NK-92 (cell line): ENCODE measurements around the gene HOXD9.

Experiments used
- DNase-seq: peaks from one replicate; lab custom pipeline; 2025; ENCODE audit not compliant: unreplicated experiment; lab: John Stamatoyannopoulos, UW

HOXD9 gene

GRCh38 chr2:176122683-176123410 is at the start of gene HOXD9:
Gene HOXD9, plus strand, starts transcription at chr2:176122719. Its CDS starts 50 bp downstream, at chr2:176122769.
- DNase-seq = no peak

- DNase-seq = no peak
Observed at GRCh38 chr2:176072951-176073904, 49.3 kb upstream of the HOXD9 start.

DNA sequence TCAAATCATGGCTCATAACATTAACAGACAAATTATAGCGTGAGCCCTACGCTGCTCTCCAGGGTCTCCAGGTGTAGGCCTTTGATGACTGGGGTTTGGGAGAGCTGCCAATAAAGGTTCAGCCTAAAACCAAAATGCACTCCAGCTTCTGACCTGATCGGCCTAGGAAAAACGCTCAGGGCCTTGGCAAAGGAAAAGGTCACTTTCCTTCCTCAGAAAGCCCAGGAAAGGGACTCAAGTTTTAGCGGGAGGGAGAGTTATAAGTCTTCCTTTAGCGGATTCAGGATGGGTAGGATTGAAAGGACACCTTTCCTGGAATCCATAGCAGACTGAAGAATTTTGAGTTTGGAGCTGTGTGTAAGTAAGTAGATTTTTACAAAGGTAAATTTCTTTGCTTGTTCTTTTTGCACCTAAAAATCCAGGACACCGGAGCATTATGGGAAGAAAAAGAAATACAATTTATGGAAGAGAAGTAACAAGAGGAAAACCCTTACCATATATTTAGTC is 47.5 kb upstream of the HOXD9 start:
- no peak for DNase-seq

DNA sequence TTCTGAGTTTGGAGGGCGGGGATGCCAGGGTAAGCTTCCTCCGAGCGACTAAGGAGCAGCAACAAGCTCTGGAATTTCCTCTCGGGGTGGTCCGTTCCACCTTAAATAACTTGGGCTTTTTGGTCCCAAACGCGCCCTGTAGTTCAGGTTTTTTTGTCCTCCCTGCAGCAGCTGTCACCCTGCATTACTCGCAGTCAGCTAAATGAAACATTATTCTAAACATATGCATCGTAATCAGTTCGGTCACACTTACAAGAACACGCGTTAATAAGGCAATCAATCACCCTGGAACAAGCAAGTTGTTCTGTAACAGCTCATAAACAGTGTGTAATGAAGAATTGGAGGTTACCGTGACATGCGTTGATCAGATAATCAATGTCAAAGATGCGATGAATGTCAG is 47.0 kb upstream of the HOXD9 start:
- DNase-seq = no peak

GRCh38 chr2:176076063-176076462 is 46.5 kb upstream of the HOXD9 start:
- DNase-seq = no peak

DNA sequence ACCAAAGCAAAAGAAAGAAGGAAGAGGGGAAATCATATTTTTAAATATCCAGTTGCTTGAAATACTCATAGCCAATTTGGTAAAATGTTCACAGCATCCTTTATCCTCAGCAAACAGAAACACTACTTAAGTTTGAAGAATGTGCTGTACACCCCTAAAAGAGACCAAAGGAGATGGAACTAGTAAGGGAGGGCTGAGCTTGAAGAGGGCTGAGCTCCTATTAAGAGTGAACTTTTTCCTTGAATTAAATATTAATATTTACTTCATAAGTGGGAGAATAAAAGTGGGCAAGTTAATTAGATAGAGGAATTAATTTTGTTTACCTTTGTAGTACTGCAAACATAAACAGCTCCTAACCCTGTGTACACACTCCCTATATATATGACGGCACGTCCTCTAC is 45.7 kb upstream of the HOXD9 start:
- no peak for DNase-seq

GRCh38 chr2:176078541-176079284 is 43.8 kb upstream of the HOXD9 start:
- DNase-seq = no peak

- no peak for DNase-seq
Observed at GRCh38 chr2:176079285-176079830, 43.2 kb upstream of the HOXD9 start.

DNA sequence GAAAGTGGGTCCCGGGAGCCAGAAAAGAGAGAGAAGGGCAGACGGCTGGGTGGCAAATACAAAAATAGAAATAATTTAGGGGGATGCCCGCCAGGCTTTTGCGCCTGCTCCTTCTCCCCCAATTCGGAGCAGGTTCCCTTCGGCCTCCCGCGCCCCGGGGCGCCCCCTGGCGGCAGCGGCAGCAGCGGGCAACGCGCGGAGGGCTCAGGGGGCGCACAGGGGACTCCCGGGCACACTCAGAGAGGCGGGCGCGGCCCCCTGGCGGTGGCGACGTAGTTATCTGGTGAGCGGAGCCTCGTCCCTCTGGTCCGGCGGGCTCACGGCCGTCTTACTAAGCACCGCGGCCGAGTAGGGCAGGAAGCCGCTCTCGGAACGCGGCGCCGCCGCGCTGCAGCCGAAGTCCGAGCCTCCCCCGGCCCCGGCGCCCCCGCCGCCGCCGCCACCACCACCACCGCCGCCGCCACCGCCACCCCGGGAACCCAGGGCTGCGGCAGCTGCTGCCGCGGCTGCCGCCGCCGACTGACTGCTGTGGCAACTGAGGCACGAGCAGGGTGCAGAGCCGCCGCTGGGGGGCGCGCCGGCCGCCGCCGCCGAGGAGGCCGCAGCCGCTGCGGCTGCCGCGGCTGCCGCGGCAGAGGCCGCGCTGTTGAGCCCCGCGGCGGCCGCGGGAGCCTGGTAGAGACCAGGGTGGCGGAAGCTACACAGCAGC is 42.5 kb upstream of the HOXD9 start:
- DNase-seq = no peak

DNA sequence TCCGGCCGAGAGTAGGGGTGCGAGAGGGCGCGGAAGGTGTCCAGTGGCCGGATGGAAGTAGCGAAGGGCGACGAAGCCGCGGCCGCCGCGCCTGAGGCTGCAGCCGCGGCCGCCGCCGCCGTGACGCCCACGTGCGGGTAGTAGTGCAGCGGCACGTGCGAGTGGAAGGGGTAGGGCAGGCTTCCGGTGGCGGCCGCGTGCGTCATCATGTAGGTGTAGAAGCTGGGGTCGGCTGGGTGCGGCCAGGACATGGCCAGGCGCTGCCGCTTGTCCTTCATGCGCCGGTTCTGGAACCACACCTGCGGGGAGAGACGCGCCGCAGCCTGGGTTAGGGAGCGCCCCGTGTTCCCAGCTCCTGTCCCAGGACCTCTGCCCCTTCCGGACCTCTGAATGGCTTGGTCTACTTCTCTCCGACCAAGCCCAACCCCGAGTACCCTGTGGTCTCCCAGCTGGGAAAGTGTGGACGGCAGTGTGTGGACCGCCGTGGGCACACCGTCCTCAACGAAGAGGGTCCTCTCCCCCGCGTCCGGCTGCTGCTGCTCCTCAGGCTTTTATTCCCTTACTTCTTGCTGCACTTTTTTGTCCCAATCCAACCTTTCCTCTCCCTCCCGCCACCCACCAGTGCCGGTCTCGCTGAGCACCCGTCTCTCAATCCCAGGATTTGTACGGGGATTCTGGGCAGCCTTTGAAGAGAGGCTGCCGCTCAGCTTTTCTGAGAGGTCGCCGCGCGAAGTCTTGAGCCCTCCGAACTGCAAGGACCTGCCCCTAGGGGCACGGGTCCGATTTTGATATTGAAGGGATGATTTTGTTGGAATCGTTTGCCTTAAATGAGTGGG is 41.8 kb upstream of the HOXD9 start:
- no peak for DNase-seq

DNA sequence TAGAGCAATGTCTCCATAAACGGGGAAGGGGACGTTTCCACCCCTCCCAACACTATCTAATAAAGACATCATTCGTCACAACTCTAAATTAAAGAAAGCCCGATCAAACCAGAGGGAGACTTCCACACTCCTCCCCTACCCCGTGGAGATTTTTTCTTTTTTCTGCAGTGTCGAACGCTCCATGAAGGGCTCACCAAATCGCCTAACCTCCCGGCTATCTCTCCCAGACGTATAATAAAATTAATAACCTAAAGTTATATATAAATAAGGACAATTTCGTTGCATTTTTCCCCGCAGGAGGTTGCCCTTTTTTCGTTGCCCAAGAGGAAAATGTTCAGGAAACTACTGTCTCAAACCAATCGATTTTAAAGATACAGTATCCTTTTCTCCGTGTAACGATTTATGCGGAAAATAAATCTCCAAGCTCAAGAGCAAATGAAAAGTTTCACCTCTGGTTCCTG is 41.1 kb upstream of the HOXD9 start:
- DNase-seq = no peak

DNA sequence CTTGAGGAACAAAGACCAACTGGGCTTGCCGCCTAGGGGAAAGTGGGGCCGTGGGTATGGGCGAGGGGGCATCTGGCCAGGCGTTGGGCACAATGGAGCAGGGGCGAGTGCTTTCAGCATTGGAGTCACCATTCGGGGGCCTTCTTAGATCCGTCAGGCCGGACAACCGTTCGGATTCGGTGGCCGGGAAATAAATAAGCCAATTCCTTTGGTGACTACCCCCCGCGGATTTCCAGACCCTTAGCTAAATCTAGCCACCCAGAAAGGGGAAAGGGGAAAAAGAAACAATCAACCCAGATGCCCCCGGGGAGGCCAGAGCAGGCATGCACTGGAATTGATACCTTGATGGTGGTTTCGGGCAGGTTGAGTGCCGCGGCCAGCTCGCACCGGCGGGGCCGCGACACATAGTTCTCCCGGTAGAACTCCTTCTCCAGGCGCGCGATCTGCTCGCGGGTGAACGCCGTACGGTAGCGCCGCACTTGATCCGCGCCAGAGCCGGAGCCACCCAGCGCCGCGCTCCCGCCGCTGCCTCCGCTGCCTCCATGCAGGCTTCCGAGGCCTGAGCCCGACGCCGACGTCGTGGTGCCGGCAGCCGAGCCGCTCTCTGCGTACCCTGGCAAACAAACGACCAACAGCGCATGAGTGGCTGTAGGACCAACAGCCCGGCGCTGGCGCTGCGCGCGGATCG is 40.5 kb upstream of the HOXD9 start:
- DNase-seq = no peak

- DNase-seq = no peak
Observed at GRCh38 chr2:176082525-176082823, 40.0 kb upstream of the HOXD9 start.

- DNase-seq = no peak
Observed at GRCh38 chr2:176082824-176083751, 39.4 kb upstream of the HOXD9 start.

GRCh38 chr2:176083796-176084261 is 38.7 kb upstream of the HOXD9 start, which contains the start of gene EVX2:
Gene EVX2, minus strand, starts transcription at chr2:176083962. Its CDS starts 186 bp downstream, at chr2:176083776.
- DNase-seq = no peak

DNA sequence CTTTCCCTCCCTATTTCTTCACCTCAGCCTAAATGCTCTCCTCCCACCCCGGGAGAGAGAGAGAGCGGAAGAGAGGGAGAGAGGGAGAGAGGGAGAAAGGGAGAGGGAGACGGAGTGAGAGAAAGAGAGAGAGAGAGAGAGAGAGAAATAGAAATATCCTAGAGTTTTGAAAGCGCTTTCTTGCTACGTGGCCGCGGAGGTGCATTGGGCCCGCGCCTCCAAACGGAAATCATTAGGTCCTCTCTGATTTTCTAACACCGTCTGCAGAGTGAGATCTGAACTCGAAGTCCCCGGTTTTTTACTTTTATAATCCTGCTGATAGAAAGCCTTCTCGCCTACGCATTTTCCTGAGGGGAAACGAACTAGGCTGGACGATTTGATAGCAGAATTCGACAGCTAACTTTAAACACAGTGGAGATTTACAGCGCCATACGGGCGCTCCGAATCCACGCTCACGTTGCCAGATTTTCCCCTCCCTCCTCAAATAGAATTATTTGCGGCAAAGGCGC is 37.9 kb upstream of the HOXD9 start:
- no peak for DNase-seq

GRCh38 chr2:176085120-176085788 is 37.3 kb upstream of the HOXD9 start:
- DNase-seq = no peak
